Spleen (tissue), 7 donors: ENCODE results near the gene RNF187.

Experiments
- POLR2A ChIP-seq, 3 donors: fragments of 450-650 bp; IDR thresholded peaks; one replicate each; pipeline ENCODE4 v1.5.1; 2017; ENCODE audit warnings: antibody characterized with exemption in 3 of 3, mild to moderate bottlenecking in 1 of 3
- TF ChIP-seq, protein P1 (sequence below), 11 experiments: fragments of 200-600 bp in 7 of 11; fragments of 450-650 bp in 4 of 11; sonication (generic) in 4 of 11; IDR thresholded peaks in 8 of 11; conservative IDR thresholded peaks in 3 of 11; 1 replicate in 7 of 11; 2 replicates in 4 of 11; pipeline versions ENCODE4 v1.4.0 to v1.8.0; 2016 to 2021; ENCODE audit warnings: antibody characterized with exemption in 11 of 11, inconsistent platforms in 4 of 11, mild to moderate bottlenecking in 1 of 11
- donor health status: DM: no; HTN: no; CAD: no; lungs with moderate emphysema.
- donor health status: DM: no; HTN: no; CAD: no.
- donor health status: DM: no; HTN: no; CAD: no.

DNA sequence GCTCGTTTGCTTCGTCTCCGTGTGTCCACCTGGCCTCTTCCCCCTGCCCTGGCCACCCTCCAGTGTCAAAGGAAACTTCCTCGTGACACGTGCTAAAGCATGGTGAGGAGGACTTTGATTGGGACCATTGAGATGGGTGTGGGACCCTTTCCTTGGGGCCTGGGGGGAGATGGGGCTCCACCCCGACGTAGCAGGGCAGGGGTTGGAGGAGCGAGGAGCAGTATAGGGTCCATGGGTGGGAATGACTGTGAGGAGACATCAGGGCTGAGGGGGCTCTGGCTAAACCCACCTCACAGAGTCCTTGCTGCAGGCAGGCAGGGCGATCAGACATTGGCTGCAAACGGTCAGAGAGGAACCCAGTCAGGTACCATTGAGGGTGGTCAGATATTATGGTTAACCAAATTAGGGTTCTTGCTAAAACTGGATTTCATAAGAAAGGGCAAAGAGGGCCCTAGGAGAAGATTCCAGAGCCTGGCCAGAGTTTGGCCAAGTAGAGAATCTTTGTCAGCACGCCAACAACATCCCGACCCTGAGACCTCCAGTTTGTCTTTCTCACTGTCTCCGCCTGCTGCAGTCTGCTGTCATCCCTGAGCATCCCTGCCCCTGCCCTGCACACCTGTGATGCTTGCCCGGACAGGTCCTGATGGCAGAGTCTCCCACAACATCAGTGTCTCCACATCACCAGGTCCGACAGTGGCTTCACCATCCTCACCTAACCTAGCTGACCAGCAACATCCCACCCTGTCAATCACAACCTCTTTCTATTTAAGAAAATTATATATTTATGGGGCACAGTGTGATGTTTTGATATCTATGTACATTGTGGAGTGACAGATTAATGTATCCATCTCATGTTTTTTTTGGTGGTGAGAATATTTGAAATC is 8.0 kb downstream of the RNF187 start:
- TF ChIP-seq, protein P1, sequence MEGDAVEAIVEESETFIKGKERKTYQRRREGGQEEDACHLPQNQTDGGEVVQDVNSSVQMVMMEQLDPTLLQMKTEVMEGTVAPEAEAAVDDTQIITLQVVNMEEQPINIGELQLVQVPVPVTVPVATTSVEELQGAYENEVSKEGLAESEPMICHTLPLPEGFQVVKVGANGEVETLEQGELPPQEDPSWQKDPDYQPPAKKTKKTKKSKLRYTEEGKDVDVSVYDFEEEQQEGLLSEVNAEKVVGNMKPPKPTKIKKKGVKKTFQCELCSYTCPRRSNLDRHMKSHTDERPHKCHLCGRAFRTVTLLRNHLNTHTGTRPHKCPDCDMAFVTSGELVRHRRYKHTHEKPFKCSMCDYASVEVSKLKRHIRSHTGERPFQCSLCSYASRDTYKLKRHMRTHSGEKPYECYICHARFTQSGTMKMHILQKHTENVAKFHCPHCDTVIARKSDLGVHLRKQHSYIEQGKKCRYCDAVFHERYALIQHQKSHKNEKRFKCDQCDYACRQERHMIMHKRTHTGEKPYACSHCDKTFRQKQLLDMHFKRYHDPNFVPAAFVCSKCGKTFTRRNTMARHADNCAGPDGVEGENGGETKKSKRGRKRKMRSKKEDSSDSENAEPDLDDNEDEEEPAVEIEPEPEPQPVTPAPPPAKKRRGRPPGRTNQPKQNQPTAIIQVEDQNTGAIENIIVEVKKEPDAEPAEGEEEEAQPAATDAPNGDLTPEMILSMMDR (IDR thresholded peaks at IDR 0.05 in 8 of 11, conservative IDR thresholded peaks at IDR 0.05 in 3 of 11): no peak
- no peak for TF ChIP-seq POLR2A (IDR thresholded peaks at IDR 0.05)
